Spleen (tissue), 11 donors: ENCODE results near the gene SV2B. TPM values are rescaled to one million over a fixed set of nuclear protein-coding genes. Genes with fewer than 3 reads are reported as not detected.

Source experiments
- DNase-seq: peaks from one replicate; pipeline ENCODE4 v3.0.0-alpha.2; 2020
- H3K27ac ChIP-seq, 8 donors: fragments of 200-600 bp; sonication (generic) in 7 of 8; 1 replicate in 4 of 8; 2 replicates in 4 of 8; pipeline versions ENCODE4 v1.5.0 to v1.8.0; 2016 to 2021; ENCODE audit warnings: inconsistent platforms in 4 of 8, mild to moderate bottlenecking in 4 of 8, moderate library complexity in 1 of 8
- H3K27me3 ChIP-seq, 7 donors: fragments of 200-600 bp; sonication (generic) in 6 of 7; replicated peaks in 1 of 7; 1 replicate in 4 of 7; 2 replicates in 3 of 7; pipeline versions ENCODE4 v1.5.0 to v1.8.0; 2016 to 2021; ENCODE audit warnings: inconsistent platforms in 3 of 7, mild to moderate bottlenecking in 1 of 7
- H3K36me3 ChIP-seq, 6 donors: fragments of 200-600 bp; sonication (generic) in 5 of 6; 1 replicate in 4 of 6; 2 replicates in 2 of 6; pipeline versions ENCODE4 v1.5.0 to v1.8.0; 2016 to 2021; ENCODE audit warnings: inconsistent platforms in 2 of 6
- H3K4me1 ChIP-seq, 6 donors: fragments of 200-600 bp; sonication (generic) in 5 of 6; 1 replicate in 3 of 6; 2 replicates in 3 of 6; pipeline versions ENCODE4 v1.5.0 to v1.8.0; 2016 to 2021; ENCODE audit warnings: inconsistent platforms in 3 of 6
- H3K4me3 ChIP-seq, 8 donors: fragments of 200-600 bp; sonication (generic) in 7 of 8; 1 replicate in 4 of 8; 2 replicates in 4 of 8; pipeline versions ENCODE4 v1.5.0 to v1.8.0; 2016 to 2021; ENCODE audit warnings: inconsistent platforms in 4 of 8, mild to moderate bottlenecking in 4 of 8, moderate library complexity in 2 of 8
- H3K9me3 ChIP-seq, 8 donors: fragments of 200-600 bp; sonication (generic) in 7 of 8; 1 replicate in 4 of 8; 2 replicates in 4 of 8; pipeline versions ENCODE4 v1.5.0 to v1.8.0; 2016 to 2021; ENCODE audit warnings: inconsistent platforms in 4 of 8
- POLR2A ChIP-seq, 3 donors: fragments of 450-650 bp; IDR thresholded peaks; one replicate each; pipeline ENCODE4 v1.5.1; 2017; ENCODE audit warnings: antibody characterized with exemption in 3 of 3, mild to moderate bottlenecking in 1 of 3
- POLR2AphosphoS5 ChIP-seq, 3 donors: sonication (generic); formaldehyde crosslinking; IDR thresholded peaks; one replicate each; pipeline ENCODE4 v1.5.1; 2017; ENCODE audit warnings: antibody characterized with exemption in 3 of 3
- whole genome bisulfite sequencing, 5 donors: extraction: QIAGEN DNeasy Blood & Tissue Kit in 3 of 5; methylation state at CpG; one replicate each; pipeline versions ENCODE4 v1.1.5 to v1.1.7; 2013 to 2018; 5-methylcytosine and 5-hydroxymethylcytosine counted together
- intact Hi-C: fragments of 100-400 bp; cut with DNase I; formaldehyde crosslinking; loops from one replicate; pipeline ENCODE4 v1.15.0; 2023; ENCODE audit warnings: low total_unique reads
- polyA plus RNA-seq, 3 donors: library from polyadenylated mRNA; stranded (reverse); fragments of 200-250 nt; gene quantifications; one replicate each; pipeline ENCODE4 v1.2.1, GENCODE V29; 2013
- total RNA-seq, 7 donors: library from RNA; depleted of rRNA in 3 of 7; stranded (reverse); fragments of >200 nt in 3 of 7; fragmentation: NEBNext Ultra II Directional in 4 of 7; extraction: Animal tissue kit (Norgen Biotek cat#: 25700) in 4 of 7; gene quantifications; one replicate each; pipeline versions ENCODE4 v1.1.0 to v1.2.1, GENCODE V29; 2016 to 2021
- TF ChIP-seq, protein P1 (sequence below), 11 experiments: fragments of 200-600 bp in 7 of 11; fragments of 450-650 bp in 4 of 11; sonication (generic) in 4 of 11; IDR thresholded peaks in 8 of 11; conservative IDR thresholded peaks in 3 of 11; 1 replicate in 7 of 11; 2 replicates in 4 of 11; pipeline versions ENCODE4 v1.4.0 to v1.8.0; 2016 to 2021; ENCODE audit warnings: antibody characterized with exemption in 11 of 11, inconsistent platforms in 4 of 11, mild to moderate bottlenecking in 1 of 11
- donor health status: healthy with polysubstance abuse.
- donor health status: DM: no; HTN: no; CAD: no; lungs with moderate emphysema.
- donor health status: DM: no; HTN: no; CAD: no.
- donor health status: Bipolar disorder and iron deficiency.
- donor health status: healthy.
- donor health status: DM: no; HTN: no; CAD: no.
- donor health status: DM: yes; HTN: yes; CAD: no.

SV2B gene
- total and polyA plus RNA-seq, 10 donors: 0.07 to 1.2 (median 0.48) TPM

DNA sequence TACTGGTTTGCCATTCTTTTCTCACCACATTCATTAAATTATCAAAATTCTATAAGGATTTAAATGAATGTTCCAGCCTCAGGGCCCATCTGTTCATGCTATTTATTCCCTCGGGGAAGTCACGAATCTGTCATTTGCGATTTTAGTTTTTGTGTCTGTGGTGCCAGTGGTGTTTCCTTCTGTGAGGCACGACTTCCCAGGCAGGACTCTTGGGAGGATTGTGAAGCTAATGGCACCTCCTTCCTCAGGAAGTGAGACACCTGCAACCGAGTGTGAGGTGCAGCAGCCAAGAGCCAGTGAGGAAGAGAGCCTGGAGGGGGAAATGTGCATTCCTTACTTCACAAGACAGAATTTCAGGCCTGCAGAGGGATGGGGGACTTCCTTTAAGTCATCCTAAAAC, 24.1 kb downstream of the SV2B start:
- H3K9me3 ChIP-seq: no peaks in the 10 kb centered on the region
- TF ChIP-seq, protein P1, sequence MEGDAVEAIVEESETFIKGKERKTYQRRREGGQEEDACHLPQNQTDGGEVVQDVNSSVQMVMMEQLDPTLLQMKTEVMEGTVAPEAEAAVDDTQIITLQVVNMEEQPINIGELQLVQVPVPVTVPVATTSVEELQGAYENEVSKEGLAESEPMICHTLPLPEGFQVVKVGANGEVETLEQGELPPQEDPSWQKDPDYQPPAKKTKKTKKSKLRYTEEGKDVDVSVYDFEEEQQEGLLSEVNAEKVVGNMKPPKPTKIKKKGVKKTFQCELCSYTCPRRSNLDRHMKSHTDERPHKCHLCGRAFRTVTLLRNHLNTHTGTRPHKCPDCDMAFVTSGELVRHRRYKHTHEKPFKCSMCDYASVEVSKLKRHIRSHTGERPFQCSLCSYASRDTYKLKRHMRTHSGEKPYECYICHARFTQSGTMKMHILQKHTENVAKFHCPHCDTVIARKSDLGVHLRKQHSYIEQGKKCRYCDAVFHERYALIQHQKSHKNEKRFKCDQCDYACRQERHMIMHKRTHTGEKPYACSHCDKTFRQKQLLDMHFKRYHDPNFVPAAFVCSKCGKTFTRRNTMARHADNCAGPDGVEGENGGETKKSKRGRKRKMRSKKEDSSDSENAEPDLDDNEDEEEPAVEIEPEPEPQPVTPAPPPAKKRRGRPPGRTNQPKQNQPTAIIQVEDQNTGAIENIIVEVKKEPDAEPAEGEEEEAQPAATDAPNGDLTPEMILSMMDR (IDR thresholded peaks at IDR 0.05 in 8 of 11, conservative IDR thresholded peaks at IDR 0.05 in 3 of 11): no peak
- TF ChIP-seq POLR2AphosphoS5 (IDR thresholded peaks at IDR 0.05): no peak
- no peak for TF ChIP-seq POLR2A (IDR thresholded peaks at IDR 0.05)
- intact Hi-C loops: no loop called here
- H3K27me3 ChIP-seq: peaks cover 0 to 86% (median 14%) of the 10 kb centered on the region in 7 donors
- no peak overlapping the region for H3K4me3 ChIP-seq
- no peak for DNase-seq
- H3K36me3 ChIP-seq: no peaks in the 10 kb centered on the region
- H3K27ac ChIP-seq: no peak overlapping the region
- no peaks in the 10 kb centered on the region for H3K4me1 ChIP-seq
- WGBS, 5 donors: 35 to 58% (median 38%) methylated on average over 5 of the region's 5 CpGs

DNA sequence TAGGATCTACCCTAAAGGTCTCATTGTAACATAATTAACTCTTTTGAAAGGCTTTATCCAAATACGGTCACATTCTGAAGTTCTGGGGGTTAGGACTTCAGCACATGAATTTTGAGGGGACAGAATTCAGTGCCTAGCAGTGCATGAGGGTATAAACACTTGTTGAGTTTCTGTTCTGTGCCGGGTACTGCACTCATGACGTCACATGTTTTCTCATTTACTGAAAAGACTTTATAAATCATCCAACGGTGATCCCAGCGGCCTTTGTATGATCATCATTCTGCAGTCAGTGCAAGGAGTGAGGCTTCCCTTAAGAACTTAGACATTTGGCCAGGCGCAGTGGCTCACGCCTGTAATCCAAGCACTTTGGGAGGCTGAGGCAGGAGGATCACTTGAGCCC, 25.1 kb downstream of the SV2B start:
- 89 to 96% (median 91%) methylated on average over 7 of the region's 7 CpGs for WGBS, 5 donors

DNA sequence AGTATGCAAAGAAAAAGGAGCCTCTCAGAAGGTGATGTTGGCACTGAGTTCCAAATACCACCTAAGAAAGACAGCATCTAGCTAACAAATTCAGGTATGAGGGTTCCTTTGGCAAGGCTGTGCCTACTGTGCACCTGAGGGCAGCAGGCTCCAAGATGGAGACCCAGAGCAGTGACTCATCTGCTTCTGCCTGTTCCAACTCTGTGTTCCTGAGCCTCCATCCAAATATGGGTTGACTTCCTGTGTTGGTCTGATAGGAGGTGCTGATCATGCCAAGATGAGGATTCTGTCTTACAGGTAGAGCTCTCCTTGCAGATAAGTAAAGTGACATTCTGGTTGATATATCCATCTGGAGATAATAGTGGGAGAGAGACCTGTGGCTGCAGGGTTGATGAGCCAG, 26.0 kb downstream of the SV2B start:
- no peak overlapping the region for H3K27ac ChIP-seq
- no peak overlapping the region for H3K4me3 ChIP-seq
- no peaks in the 10 kb centered on the region for H3K4me1 ChIP-seq
- no peak for DNase-seq
- peaks cover 0 to 86% (median 14%) of the 10 kb centered on the region in 7 donors for H3K27me3 ChIP-seq
- no peaks in the 10 kb centered on the region for H3K36me3 ChIP-seq
- H3K9me3 ChIP-seq: no peaks in the 10 kb centered on the region
- intact Hi-C loops: no loop called here
- TF ChIP-seq POLR2AphosphoS5 (IDR thresholded peaks at IDR 0.05) (no peak), POLR2A (IDR thresholded peaks at IDR 0.05) (no peak)
- TF ChIP-seq, protein P1 (IDR thresholded peaks at IDR 0.05 in 8 of 11, conservative IDR thresholded peaks at IDR 0.05 in 3 of 11): no peak

More for the DNA sequence above, 25.1 kb downstream of the SV2B start:
- no peaks in the 10 kb centered on the region for H3K4me1 ChIP-seq
- intact Hi-C loops: no loop called here
- no peaks in the 10 kb centered on the region for H3K36me3 ChIP-seq
- DNase-seq: no peak
- H3K27me3 ChIP-seq: peaks cover 0 to 88% (median 14%) of the 10 kb centered on the region in 7 donors
- H3K9me3 ChIP-seq: no peaks in the 10 kb centered on the region
- H3K27ac ChIP-seq: no peak overlapping the region
- TF ChIP-seq POLR2AphosphoS5 (IDR thresholded peaks at IDR 0.05) (no peak), POLR2A (IDR thresholded peaks at IDR 0.05) (no peak)
- TF ChIP-seq, protein P1 (IDR thresholded peaks at IDR 0.05 in 8 of 11, conservative IDR thresholded peaks at IDR 0.05 in 3 of 11): no peak
- H3K4me3 ChIP-seq: no peak overlapping the region

DNA sequence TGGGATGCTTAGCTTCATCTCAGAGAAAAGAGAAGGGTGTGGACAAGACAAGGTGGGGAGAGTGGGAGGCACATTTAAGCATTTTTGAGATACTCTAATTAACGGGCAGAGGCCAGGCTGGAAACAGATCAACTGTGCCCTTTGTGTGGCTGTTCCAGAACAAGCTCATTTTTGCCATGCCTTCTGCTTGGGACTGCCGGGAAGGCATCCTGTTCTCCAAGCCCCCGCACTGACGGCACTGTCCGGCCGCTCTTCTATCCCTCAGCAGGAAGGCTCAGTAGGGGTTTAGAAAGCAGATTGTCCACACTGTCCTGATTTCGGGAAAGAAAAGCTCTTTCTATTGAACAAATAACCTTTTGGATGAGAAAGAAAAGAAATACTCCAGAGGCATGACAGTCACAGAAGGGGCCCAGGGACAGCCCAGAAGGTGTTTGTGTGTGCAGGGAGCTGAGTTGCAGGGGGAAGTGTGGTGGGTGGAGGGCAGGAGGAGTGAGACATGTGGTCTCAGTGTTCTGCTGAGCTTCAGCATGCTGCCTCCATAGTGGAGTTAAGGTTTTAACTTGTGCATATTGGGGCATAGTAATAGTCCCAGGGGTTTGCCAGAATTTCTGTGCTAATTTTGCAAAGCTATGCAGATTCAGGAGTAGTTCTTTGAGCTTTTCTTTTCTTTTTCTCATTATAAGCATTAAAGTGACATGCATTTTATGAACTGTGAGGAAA, 27.3 kb downstream of the SV2B start:
- Histone ChIP-seq H3K27ac (no peak overlapping the region), H3K36me3 (no peaks in the 10 kb centered on the region), H3K4me3 (no peak overlapping the region), H3K27me3 (peaks cover 0 to 86% (median 14%) of the 10 kb centered on the region in 7 donors), H3K4me1 (no peaks in the 10 kb centered on the region), H3K9me3 (no peaks in the 10 kb centered on the region)
- DNase-seq: no peak
- intact Hi-C loops: no loop called here
- WGBS, 5 donors: 46 to 70% (median 54%) methylated on average over 7 of the region's 7 CpGs
- TF ChIP-seq POLR2AphosphoS5 (IDR thresholded peaks at IDR 0.05) (no peak), POLR2A (IDR thresholded peaks at IDR 0.05) (no peak)
- TF ChIP-seq, protein P1 (IDR thresholded peaks at IDR 0.05 in 8 of 11, conservative IDR thresholded peaks at IDR 0.05 in 3 of 11): no peak
